GM12874 (cell line): ENCODE measurements around the gene BRCA2.

Source experiments
- CTCF ChIP-seq: IDR thresholded peaks from 2 replicates; pipeline ENCODE4 v1.5.1; 2011; ENCODE audit warnings: low read depth, mild to moderate bottlenecking, control low read depth, low read length, moderate library complexity; ENCODE audit not compliant: insufficient read depth

Gene BRCA2

DNA sequence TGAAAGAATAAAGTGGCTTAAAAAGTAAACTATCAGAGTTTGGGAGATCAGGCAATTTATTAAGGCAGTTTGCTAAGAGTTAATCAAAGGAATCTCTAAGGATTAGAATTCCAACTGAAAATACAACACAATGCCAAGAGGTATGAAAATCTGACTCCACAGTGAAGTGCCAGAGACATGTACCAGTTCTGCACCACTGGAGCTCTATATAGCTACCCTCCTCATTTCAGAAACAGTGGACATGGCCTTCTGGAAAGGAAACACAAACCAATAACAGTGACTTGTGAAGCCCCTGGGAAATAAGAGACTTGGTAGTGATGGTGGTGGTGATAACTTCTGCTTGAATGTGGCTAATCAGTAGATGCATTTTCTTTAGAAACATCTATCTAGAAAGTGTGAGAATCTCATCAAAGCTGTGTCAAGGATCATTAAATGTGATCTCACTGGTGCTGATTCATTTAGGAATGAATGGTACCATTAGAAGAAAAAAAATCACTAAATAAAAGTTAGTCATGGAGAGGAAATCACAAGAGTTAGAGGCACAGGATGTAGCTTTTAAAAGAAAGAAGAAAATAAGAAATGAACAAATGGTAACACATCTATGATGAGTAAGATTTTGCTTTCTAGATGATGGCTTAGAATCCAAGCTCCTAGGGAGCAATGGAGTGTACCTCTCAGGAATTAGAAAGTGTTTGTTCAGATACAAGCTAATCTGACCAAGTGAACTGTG, 132.8 kb downstream of the BRCA2 start:
- TF ChIP-seq CTCF = no peak

DNA sequence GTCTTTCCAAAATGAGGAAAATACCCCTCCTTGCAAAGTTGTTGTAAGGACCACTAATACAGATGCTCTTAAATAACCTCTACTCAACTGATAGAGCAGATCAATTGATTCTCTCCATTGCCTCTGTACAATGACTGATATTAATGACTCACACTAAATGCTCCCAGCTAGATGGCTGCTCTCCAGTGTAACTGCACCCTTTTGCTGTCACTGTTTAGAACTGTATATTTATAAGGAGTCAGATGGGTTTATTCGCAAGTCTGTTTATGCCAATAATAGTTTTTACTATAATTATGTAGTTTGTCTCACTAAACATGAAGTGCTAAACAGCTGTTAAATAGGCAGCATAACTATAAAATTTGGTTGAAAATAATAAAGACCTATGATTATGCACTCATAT, 133.7 kb downstream of the BRCA2 start:
- TF ChIP-seq CTCF = no peak
